Measurements from ENCODE around the gene TJP1. TPM values are rescaled to one million over a fixed set of nuclear protein-coding genes. Genes with fewer than 3 reads are reported as not detected.

The TJP1 gene
- total and polyA plus RNA-seq, 2 of the 8 experiments (the other 6 are each of a cell fraction or from before 2014, with no cell fraction given): 46.3 to 138 TPM

DNA sequence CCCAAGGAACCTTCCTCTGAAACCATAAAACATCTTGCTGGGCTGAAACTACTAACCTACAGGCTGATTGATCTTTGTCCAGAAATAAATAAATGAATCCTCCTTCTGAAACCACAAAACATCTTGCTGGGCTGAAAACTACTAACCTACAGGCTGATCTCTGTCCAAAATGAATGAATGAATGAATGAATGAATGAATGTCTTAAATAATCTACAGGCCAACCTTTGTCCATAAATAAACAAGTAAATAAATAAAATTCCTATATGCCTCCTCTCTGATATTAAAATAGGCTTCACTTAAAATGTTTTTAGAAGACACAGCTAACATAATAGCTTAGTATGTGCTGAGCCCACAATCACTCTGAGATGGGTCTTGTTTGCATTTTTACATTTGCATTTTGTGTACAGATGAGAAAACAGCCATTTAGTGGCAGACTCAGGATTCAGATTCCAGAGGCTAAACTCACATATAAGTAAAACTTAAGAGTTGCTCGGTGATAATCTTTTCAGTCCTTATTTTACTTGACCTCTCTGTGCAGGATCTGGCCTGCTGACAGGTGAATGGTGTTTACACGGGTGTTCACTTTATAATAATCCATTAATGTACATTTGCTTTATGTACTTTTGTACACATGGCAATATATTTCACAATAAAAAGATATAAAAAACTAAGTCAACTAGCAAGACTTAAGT is 10.4 kb downstream of the TJP1 start (continued):
- TF ChIP-seq, protein P1, sequence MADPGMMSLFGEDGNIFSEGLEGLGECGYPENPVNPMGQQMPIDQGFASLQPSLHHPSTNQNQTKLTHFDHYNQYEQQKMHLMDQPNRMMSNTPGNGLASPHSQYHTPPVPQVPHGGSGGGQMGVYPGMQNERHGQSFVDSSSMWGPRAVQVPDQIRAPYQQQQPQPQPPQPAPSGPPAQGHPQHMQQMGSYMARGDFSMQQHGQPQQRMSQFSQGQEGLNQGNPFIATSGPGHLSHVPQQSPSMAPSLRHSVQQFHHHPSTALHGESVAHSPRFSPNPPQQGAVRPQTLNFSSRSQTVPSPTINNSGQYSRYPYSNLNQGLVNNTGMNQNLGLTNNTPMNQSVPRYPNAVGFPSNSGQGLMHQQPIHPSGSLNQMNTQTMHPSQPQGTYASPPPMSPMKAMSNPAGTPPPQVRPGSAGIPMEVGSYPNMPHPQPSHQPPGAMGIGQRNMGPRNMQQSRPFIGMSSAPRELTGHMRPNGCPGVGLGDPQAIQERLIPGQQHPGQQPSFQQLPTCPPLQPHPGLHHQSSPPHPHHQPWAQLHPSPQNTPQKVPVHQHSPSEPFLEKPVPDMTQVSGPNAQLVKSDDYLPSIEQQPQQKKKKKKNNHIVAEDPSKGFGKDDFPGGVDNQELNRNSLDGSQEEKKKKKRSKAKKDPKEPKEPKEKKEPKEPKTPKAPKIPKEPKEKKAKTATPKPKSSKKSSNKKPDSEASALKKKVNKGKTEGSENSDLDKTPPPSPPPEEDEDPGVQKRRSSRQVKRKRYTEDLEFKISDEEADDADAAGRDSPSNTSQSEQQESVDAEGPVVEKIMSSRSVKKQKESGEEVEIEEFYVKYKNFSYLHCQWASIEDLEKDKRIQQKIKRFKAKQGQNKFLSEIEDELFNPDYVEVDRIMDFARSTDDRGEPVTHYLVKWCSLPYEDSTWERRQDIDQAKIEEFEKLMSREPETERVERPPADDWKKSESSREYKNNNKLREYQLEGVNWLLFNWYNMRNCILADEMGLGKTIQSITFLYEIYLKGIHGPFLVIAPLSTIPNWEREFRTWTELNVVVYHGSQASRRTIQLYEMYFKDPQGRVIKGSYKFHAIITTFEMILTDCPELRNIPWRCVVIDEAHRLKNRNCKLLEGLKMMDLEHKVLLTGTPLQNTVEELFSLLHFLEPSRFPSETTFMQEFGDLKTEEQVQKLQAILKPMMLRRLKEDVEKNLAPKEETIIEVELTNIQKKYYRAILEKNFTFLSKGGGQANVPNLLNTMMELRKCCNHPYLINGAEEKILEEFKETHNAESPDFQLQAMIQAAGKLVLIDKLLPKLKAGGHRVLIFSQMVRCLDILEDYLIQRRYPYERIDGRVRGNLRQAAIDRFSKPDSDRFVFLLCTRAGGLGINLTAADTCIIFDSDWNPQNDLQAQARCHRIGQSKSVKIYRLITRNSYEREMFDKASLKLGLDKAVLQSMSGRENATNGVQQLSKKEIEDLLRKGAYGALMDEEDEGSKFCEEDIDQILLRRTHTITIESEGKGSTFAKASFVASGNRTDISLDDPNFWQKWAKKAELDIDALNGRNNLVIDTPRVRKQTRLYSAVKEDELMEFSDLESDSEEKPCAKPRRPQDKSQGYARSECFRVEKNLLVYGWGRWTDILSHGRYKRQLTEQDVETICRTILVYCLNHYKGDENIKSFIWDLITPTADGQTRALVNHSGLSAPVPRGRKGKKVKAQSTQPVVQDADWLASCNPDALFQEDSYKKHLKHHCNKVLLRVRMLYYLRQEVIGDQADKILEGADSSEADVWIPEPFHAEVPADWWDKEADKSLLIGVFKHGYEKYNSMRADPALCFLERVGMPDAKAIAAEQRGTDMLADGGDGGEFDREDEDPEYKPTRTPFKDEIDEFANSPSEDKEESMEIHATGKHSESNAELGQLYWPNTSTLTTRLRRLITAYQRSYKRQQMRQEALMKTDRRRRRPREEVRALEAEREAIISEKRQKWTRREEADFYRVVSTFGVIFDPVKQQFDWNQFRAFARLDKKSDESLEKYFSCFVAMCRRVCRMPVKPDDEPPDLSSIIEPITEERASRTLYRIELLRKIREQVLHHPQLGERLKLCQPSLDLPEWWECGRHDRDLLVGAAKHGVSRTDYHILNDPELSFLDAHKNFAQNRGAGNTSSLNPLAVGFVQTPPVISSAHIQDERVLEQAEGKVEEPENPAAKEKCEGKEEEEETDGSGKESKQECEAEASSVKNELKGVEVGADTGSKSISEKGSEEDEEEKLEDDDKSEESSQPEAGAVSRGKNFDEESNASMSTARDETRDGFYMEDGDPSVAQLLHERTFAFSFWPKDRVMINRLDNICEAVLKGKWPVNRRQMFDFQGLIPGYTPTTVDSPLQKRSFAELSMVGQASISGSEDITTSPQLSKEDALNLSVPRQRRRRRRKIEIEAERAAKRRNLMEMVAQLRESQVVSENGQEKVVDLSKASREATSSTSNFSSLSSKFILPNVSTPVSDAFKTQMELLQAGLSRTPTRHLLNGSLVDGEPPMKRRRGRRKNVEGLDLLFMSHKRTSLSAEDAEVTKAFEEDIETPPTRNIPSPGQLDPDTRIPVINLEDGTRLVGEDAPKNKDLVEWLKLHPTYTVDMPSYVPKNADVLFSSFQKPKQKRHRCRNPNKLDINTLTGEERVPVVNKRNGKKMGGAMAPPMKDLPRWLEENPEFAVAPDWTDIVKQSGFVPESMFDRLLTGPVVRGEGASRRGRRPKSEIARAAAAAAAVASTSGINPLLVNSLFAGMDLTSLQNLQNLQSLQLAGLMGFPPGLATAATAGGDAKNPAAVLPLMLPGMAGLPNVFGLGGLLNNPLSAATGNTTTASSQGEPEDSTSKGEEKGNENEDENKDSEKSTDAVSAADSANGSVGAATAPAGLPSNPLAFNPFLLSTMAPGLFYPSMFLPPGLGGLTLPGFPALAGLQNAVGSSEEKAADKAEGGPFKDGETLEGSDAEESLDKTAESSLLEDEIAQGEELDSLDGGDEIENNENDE (IDR thresholded peaks at IDR 0.05; ENCODE audit: insufficient replicate concordance, low read length): no peak
- TF ChIP-seq HDAC2 (IDR thresholded peaks at IDR 0.05; ENCODE audit: borderline replicate concordance in 1 of 2, low read depth in 2 of 2, low read length in 2 of 2) (no peak), ATF2 (IDR thresholded peaks at IDR 0.05; ENCODE audit: low read length) (no peak), EZH2 (IDR thresholded peaks at IDR 0.05; ENCODE audit: low read depth, low read length, severe bottlenecking) (no peak), RBBP5 (IDR thresholded peaks at IDR 0.05; ENCODE audit: borderline replicate concordance, low read depth, low read length) (no peak), CEBPB (IDR thresholded peaks at IDR 0.05; ENCODE audit: low read depth, low read length) (no peak), KDM4A (IDR thresholded peaks at IDR 0.05; ENCODE audit: low read depth, low read length, severe bottlenecking) (no peak), YY1 (IDR thresholded peaks at IDR 0.05; ENCODE audit: low read depth, low read length) (no peak)
